Measurements from ENCODE around the gene DDA1.

DDA1 gene

DNA sequence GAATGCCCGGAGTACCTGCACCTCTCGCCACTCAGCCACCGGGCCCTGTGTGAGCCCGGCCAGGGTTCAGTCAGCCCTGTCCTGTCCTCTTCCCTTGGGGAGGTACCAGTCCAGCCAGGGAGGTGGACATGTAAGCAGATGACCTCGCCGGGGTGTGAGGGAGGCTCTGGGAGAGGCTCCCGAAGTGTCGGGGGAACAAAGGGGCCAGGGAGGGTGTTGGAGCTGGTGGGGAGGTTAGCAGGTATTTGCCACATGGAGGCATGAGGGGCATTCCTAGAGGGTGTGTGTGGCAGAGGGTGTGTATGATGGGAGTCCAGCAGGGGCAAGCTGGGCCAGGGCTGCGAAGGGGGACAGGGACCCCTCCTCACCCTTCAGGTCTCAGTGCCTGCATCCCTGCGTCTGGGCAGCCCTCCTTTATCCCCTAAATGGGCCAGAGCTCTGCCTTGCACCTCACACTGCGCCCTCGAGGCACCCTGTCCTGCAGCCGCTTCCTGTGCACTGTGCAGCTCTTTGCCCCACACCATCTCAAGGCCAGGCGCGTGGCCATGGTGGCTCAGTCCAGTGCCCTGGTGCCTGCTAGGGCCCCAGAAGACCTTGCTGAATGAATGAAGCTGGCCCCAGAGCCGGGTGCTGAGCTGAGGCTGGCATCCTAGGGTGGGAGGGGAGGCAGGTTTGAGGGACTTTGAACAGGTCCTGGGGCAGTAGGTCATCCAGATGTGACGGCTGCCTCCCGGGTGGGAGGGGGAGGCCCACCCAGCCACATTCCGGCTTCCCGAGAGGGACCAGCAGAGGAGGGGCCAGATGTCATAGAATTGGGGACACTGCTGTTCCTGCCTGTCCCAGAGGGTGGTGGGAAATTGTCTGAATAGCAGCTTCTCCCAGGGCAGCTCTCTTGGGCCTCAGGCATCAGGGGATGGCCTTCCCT lies 3.1 kb downstream of the DDA1 start:
- no peak for FAIRE-seq

DNA sequence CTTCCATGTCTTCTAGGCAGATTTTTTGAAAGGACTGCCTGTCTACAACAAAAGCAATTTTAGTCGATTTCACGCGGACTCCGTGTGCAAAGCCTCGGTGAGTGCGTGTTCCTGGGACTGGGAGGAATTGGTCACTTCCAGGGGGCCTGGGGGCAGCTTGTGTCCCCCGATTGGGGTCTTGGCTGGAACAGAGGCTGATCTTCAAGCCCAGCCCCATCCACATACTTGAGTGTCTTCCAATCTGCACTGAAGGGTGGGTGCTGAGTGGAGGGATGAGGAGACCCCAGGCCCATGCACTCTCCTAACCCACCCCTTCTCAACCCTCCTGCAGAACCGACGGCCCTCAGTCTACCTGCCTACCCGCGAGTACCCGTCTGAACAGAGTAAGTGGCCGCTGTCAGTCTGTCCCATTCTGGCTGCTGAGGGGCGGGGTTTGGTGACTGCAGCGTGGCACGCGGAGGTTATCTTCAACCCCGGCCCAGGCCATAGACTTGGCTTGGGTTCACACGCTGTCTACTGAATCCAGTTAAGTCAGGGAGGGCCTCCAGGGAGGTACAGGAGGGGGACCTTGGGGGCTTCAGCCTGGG lies 4.7 kb downstream of the DDA1 start:
- FAIRE-seq, result no peak

DNA sequence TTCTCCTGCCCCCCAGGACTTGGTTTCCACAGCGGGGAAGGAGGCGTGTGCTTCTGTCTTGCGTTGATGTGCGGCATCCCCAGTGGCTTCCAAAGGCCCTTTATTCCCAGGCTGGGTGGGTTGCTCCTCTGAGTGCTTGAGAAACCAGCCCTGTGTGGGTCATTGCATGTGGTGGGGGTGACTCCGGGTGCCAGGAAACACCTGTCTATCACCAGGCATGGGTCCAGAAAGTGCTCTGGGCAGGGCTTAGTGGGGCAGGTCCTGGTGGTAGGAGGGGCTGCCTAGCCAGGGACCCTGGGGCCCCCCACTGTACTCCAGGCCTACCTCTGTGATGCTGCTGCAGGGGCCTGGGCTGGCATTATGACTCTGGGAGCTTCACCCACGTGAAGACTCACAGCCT lies 9.6 kb downstream of the DDA1 start:
- no peak for FAIRE-seq

DNA sequence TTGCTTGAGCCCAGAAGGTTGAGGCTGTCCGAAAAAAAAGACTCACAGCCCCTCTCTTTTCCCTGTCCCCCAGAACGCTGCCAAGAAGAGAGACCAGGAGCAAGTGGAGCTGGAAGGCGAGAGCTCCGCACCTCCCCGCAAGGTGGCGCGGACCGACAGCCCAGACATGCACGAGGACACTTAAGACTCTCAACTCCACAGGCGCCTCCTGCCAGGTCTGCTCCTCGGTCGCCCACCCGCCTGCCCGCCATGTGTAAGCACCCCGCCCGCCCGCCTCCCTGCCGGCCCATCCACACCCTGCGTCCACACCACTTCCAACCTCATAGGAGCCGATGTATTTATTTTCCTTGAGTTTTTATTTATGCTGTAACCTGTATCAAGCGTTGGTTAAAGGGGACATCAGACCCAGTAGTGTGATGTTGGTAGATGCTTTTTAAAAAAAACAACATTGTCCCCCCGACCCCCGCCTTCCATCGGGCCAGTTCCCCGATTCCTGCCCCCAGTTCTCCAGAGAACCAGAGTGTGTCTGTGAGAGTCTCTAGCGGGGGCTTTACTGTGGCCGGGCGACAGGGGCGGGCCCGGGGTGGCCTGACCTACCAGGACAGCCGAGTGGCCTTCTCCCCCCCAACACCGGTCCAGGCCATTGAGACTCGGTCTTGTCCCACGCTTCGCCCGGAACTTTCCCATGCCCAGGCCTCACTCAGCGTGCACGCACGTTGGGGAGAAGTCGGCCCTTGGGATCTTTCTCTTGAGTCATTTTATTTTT lies 10.3 kb downstream of the DDA1 start:
- no peak for FAIRE-seq

DNA sequence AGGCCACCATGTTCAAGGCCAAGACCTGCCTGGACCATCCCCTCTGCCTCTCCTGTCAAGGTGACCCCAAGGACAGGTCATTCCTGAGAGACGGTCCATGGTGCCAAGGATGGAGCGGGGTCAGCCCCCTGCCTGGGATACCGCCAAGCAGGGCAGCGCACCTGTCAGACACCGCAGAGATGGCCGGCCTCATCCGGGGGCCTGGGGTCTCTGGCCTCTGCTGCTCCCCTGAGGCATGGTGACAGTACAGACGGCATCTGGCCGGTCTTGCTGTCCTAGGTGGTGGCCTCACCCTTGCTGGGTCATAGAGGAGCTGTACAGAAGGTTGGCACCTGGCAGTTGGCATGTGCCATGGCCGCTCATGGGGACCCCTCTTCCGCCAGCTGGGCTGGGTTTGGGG lies 11.1 kb downstream of the DDA1 start:
- FAIRE-seq, result no peak

DNA sequence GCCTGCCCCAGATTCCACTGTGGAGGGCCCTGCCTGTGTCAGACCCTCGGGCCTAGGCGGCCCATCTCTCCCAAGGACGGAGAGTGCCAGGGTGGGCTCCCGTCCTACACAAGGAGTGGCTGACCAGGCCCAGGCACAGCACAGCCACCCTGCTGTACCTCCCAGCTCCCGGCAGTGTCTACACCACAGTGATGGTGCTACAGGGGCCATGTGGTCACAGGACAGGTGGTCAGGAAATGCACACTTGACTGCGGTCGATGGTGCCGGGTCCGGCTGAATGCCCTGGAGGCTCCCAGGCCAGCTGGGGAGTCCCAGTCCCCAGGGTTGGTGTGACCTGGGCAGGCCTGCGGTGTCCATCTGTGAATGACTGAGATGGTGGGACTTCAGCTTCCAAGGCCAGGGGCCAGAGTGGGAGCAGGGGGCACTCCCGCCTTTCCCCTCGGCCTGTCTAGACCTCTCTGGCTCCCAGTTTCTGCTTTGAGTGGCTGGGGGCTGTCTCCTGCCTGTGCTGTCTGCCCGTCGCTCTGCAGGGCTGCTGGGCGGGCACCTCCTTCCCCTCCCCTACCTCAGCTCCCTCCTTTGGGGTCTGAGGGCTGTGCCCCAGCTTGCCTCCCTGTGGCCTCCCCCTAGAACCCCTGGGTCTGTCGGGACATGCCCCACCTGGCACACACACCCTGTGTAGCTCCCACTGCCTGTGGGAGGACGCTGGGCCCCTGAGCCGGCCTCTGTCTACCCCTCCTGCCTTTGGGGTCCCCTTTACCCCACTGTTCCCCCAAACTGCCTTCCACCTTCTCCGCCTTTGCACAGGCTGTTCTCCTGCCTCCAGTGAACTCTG lies 12.5 kb downstream of the DDA1 start:
- no peak for FAIRE-seq

DNA sequence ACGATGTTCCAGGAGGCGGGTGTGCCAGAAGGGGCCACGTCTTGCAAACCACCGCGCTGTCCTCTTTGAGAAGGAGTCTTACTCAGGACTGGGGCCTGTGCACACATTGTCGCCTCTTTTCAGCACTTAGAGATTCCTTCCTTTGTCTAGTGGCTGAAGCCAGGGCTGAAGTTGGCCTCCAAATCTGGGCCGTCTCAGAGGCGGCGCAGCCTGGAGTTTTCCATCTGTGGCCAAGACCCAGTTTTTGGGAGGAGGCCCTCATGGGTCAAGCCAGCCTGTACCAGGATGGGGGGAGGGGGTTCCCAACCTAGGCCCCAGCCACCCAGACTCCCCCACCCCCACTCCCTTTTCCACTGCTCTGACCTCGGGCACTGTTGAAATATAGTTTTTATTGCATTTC lies 13.5 kb downstream of the DDA1 start:
- FAIRE-seq, result no peak

DNA sequence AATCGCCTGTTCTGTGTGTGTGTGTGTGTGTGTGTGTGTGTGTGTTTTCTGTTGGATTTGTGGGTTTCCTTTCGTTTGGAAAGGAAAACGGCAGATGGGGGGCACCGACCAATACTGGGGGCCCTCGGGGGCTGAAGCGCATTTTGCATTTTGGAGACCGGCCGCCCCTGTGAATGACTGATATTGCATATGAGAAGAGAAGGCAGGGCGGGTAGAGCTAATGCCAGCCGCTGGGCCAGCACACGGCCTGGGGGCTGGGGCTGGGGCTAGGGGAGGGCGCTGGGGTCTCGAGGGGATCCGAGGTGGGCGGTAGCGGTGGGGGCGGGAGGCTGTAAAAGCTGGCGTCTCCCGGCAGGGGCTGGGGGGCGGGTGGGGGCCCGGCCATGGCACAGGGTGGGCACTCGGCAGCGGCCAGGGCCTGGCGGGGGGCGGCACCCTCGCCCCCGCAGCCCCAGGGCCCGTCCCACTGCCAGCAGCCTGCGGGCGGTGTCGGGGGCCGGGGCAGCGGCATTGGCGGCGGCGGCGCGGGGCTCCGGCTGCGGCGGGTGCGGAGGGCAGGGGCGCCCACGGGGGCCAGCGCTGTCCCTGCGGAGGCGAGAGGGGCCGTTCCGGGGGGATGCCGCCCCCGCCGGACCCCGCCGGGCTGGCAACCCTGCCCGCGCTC lies 14.1 kb downstream of the DDA1 start:
- no peak for FAIRE-seq

DNA sequence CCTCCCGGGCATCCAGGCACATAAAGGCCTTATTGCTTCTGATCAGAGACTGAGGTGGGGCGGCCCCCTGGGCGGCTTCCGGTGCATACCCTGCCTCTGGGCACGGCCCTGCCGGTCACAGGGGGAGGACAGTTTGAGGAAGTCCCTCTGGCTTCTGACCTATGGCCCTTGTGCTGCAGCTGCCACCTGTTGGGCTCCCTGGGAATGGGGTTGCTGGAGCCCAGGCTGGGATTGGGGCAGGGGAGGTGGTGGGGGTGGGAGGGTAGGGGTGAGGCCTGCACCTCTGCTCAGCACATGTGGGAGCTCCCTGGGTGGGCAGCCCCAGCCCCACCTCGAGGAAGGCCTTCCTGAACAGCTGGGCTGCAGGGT lies 14.6 kb downstream of the DDA1 start:
- FAIRE-seq, result no peak

DNA sequence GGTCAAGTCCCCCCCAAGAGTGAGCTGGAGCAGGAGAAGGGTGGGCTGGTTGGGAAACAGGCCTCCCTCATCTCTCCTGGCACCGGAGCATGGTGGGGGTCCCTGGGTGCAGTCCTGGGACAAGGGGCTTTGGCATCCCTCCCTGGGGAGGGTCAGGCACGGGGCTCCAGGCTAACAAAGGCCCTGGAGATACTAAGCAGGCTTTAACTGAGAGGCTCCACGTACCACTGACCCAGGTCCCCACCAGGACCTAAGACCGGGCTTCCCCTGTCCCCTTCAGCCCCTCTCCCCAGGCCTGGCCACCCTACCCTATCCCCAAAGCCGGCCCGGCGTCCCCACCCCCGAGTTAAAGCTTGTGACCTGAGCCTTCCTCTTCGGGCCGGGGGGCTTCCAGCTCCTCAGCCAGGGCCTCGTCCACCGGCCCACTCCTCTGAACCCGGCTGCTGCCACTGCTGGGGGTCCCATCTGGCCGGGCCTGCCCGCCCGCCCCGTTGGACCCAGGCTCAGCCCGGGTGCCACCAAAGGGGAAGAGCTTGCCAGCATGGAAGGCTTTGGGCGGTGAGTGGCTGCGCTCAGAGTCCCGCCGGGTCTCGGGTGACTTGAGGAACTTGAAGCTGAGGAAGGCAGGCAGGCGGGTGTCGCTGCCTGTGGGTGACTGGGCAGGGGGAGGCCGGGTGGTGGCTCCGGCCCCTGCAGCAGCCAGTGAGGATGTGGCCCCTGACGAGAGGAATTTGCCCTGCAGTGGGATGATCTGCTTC lies 15.2 kb downstream of the DDA1 start:
- no peak for FAIRE-seq

DNA sequence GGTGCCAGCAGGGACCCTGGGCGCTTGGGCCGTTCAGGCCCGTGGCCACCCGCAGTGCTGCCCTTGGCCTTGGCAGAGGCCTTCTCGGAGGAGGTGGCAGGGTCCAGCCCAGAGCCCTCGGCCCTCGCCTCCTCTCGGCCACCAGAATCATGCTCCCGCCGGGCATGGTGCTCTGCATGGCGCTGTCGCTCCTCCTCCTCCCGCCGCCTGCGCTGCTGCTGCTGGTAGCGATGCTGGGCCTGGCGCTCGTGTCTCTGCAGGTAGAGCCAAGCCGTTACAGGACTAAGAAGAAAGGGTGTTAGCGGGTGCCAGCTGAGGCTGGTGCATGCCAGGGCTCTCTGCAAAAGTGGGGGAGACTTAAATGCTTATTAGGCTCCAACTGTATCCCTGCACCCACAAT lies 15.8 kb downstream of the DDA1 start:
- no peak for FAIRE-seq

DNA sequence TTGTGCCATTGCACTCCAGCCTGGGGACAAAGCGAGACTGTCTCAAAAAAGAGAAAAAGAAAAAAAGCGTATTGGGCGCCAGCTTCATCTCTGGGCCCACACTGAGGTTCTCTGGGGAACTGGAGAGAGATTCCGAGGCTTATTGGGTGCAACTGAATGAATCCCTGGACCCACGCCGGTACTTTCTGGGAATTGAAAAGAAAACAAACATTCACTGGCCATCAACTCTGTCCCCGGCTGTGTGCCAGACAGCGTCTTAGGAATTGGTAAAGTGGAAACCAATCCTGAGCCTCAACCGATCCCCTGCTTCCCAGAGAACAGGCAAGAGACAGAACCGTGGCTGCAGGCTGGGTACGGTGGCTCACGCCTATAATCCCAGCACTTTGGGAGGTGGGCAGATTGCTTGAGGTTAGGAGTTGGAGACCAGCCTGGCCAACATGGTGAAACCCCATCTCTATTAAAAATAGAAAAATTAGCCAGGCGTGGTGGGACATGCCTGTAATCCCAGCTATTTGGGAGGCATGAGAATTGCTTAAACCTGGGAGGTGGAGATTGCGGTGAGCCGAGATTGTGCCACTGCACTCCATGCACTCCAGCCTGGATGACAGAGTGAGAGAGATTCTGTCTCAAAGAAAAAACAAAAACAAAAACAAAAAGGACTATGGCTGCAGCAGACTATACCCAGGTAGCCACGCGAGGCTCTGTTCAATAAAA lies 16.7 kb downstream of the DDA1 start:
- no peak for FAIRE-seq

DNA sequence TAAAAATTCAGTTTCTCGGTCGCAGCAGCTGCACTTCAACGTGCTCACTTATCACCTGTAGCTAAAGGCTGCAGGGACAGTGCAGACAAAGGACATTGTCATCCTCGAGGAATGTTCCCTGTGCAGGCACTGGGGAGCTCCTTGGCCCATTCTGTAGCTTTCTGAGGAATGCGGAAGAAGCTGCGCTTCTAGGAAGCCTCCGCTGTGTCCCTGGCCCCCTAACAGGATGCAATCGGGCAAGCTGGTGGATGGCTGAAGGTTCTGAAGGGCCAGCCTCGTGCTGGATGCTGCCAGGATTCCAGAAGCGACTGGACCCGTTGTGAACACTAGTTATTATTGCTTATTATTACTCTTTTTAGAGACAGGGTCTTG lies 17.2 kb downstream of the DDA1 start:
- no peak for FAIRE-seq

DNA sequence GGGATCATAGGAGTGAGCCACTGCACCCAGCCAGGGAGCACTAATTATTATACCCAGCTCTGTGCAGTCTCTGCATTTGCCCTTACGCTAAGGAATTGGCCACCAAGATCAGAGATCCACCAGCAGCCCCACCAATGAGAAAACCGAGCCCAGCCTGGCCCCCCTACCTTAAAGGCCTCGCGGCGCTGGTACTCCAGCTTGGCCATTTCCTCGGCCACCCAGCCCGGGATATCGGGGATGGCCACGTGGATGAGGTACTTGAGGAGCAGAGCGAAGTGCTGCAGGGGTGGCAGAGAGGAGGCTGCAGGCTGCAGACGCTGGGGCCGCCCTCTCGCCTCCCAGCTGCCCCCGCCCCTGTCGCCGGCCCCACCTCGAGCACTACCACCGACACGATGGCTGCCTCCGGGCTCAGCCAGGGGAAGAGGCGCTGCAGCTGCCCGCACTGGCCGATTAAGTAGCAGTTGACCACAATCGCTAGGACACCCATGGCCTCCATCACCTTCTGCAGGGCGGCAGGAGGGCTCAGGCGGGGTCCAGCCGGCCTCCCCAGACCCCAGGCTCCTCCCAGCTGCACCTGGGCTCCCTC lies 17.8 kb downstream of the DDA1 start:
- no peak for FAIRE-seq

DNA sequence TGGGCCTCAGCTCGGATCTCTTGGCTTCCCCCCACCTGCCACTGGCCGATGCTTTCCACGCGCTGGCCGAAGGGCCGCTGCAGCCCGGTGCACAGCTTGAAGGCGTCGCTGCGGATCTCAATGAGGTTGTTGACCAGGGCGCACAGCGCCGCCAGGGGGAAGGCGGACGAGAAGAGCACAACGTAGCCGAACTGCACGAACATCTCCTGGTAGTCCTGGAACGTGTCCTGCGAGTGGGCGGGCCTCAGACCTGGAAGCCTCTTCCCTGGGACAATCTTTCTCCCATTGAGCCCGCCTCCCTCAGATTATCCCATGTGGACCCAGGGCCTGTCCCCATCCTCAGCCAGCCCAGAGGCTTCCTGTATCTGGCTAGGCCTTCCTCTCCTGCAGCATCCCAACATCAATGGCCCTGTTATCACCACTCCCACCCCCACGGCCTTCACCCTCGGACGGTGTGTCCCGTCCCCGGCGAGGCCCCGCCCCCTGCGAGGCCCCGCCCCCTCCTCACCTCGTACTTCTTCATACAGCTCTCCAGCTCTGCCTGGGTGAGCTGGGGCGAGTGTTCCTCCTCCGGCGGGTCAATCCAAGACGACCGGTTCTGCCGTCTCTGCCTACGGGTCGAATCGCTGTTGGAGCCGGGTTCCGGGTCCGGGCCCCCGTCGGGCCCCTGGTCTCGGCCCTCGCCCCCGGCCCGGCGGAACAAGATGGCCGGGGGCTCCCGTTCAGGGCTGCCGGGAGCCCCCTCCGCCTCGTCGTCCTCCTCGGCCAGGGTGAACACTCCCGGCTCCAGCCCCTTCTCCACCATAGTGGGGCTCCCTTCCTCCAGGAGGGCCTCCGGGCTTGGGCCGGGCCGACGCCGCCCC lies 18.5 kb downstream of the DDA1 start:
- no peak for FAIRE-seq

DNA sequence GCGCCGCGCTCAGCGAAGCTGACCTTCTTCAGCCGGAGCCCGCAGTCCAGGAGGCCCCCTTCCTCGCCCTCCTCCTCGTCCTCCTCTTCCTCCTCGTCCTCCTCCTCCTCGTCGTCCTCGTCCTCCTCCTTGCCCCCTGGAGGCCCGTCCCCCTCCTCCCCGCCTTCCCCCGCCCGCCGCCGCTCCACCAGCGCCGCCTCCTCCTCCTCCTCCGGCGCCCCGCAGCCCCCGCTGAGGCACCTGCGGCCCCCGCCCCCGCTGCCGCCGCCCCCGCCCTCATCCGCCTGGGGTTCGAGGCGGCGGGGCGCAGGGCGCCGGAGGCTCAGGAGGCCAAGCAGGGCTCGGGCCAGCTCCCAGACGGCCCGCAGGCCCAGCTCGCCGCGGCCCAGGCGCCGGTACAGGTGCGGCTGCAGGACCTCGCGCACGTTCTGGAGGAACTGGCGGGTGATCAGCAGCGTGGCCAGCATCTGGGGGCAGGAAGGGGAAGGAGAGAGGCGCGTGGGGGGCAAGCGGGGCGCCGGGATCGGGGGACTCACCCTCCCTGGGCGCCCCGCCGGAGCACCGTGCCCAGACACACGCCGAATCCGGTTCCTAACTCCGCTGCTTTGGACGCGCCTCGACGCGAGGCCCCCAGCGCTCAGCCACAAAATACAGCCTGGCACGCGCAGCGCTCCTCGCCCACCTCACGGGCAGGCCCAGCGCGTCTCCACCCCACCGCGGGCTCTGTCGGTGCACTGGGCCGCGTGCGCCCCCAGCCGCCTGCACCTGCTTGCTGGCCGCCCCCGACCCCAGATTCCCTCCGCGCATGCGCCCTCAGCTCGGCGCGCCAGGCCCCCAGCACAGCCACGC lies 19.4 kb downstream of the DDA1 start:
- no peak for FAIRE-seq

DNA sequence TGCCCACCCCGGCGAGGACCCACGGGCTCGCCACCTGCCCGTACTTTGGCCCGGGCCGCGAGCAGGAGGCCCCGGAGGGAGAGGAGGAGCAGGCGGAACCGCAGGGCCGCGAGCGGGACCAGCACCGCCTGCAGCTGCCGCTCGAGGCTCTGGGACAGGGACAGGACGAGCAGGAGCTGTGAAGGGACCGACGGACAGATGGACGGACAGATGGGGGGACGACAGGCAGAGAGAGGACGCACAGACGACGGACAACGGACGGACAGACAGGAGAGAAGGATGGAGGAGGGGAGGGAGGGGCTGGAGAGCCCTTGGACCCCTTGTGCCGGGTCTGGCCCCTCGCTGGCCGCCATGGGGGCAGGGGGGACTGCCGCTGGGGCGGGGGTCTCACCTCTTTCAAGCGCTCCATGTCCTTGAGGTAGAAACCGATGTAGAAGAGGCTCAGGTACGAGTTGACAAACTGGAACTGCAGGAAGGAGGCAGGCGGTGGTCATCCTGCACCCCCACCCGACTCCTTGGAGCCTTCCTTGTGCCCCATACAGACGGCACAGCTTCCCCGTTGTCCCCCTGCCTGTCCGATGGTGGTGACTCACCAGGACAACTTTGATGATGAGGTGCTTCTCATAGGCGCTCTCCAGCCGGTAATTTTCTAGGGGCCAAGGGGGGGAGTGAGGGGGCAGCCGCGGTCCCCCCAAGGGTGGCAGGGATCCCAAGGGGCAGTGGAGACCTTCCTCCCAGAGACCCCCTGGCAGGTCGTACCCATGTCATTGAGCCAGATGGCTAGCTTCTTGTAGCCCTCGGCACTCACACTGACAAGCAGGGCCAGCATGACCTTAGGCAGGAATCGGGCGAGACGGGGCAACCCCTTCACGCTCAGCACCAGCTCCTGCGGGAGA lies 20.3 kb downstream of the DDA1 start:
- no peak for FAIRE-seq
